NCI-H2107 treated with DMSO at 0.1 percent for 48 hours (cell line): Measurements from ENCODE around the gene ZNF521.

Source experiments
- DNase-seq: peaks from one replicate; lab custom pipeline; 2025; ENCODE audit not compliant: unreplicated experiment; lab: John Stamatoyannopoulos, UW

The ZNF521 gene

DNA sequence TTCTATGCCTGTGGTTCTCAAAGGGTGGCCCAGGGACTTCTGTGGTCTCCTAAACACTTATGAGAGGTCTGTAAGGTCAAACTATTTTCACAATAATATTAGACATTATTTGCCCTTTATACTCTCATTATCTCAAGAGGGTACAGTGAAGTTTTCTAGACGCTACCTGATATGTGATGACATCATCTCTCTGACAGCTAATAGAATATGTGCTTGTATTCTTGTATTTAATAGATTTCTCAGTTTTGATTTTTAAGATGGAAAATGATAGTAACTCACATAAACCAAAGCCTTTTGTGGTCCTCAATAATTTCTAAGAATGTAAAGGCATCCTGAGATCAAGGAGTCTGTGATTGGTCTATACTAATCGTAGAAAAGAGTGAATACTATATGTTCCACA lies 265.1 kb downstream of the ZNF521 start:
- DNase-seq: no peak

DNA sequence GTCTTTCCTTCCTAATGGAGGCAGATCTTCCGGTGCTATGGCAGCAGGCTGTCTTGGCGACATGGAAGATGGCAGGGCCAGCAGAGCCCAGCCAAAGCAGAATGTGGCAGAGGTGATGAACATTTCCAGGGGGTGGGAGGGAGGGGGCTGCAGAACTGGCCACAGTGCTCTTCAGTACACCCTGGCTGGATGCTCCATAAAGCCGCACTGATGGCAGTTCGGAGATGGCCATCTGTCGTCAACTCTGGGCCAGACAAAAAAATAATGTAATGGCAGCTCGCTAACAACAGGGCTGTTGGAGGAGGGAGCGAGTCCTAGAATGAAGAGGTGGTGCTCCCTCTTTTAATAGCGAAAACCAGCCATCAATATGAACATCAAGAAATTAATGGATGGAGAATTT lies 271.0 kb downstream of the ZNF521 start:
- no peak for DNase-seq

DNA sequence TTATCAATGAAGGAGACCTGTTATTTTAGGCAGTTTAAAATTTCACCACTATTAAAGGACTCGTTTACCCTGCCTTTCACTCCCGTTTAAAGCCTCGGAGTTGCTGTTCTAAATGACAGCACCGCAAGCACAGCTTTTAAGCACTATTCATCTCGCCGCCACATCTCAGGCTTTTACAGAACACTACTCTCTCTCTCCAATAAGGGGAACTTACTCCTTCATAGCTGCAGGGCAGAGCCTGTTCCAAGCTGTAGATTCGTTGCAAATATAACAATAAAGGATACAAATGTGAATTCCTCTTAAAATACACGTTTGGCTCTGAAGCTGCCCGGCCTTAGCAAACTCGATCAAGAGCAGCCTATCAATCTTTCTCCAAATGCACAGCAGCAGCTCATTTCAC lies 271.8 kb downstream of the ZNF521 start:
- no peak for DNase-seq

DNA sequence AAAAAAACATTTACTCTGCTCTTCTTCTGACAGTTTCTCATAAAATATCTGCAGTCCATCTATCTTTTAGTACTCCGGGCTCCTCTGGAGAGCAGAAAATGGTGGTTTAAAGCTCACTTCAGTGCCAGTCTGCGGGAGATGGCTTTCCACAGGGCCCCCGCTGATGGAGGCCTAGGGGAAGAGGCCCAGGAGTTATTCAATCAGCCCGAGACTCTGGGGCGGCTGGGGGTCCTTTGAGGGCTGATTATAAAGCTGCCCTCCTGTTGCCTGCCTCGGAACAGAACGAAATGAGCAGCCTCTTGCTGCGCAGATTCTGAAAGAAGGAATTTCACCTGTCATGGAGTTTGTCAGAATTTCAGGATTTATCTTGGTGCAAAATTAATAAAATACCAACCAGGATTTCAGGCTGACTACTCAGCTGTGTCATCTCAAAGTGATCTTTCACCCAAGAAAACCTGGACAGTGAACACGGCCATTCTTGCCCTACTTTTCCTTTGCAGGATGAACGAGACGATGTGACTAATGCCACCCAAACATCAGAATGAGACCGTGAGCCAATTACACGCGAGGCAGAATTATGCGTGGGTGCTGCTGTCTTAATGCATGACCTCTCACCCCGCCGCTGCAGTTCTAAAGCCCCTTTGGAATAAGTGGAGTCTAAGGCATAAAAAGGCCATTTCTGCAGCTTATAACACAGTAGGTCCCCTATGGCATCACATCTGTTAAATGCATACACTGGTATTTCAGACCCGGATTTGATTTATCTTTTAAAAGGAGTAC lies 273.8 kb downstream of the ZNF521 start:
- DNase-seq: no peak

DNA sequence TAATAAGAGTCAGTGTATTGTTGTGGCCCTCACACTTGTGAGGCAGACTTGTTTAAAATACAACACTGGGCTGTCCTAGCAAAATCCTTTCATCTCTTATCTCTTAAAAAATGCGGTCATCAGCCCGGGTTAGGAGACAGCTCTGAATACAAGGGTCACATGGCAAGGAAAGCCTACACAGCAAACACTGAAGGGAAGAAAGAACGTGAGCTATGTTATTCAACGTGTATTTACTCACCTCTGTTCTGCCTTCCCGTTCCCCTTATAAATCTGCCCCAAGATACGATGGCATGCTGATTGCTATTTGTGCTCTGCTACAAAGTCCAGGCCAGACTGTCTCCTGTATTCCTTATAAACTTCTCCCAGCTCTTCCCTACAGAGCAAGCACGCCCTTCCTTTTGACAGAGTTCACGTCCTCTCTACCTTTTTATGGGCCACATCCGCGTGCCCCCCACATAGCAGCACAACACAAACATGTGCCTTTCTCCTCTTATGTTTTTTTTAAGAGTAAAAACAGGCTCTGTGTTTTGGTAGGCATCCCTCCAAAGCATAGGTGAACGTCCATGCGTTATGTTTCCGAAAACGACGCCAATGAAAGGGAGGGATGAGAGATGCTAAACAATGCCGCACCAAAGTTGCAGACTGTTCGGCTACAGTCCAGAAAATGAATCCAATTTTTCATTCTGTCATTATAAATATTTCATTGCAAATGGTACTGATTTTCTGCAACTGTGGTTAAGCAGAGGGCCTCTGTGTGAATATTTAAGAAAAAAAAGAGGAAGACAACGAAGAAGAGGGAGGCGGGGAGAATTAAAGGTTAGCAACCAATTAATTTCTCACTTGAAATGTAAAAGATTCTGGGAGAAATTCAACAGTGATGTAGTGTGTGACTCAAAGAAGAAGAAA lies 274.7 kb downstream of the ZNF521 start:
- DNase-seq: no peak

DNA sequence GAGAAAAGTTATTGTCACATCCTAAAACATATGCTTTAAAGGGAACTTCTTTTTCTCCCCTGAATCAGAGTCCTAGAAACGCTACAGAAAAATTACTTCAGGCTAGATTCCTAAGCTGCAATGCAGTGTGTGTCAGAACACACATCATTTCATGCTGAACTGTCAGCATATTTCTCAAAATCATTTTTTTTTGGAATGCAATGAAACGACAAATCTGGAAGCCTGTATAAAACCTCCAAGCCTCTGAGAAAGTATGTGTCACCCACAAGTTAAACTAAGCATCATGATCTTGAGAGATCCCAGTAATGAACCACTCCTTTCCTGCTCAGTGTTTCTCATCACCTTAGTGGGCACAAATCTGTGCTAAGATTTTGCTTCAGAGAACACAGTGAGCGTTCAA lies 276.2 kb downstream of the ZNF521 start:
- DNase-seq: no peak

DNA sequence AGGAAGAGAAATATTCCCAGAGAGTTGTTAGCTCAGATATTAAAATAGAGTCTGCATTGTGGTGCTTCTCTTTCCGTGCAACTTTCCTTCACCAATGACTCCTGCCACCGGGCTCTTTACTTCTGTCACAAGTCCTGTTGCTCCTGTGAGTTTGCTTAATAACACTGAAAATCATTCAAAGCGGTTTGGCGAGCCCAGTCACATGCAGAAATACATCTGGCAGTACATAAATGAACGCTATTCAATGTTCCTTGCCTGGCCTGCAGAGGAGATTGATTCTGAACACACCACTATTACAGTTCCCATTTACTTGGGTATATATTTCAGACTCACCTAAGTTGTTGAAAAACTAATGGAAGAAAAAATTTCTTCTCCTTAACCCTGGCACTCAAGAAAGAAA lies 276.6 kb downstream of the ZNF521 start:
- peak; percentile 7 for DNase-seq

DNA sequence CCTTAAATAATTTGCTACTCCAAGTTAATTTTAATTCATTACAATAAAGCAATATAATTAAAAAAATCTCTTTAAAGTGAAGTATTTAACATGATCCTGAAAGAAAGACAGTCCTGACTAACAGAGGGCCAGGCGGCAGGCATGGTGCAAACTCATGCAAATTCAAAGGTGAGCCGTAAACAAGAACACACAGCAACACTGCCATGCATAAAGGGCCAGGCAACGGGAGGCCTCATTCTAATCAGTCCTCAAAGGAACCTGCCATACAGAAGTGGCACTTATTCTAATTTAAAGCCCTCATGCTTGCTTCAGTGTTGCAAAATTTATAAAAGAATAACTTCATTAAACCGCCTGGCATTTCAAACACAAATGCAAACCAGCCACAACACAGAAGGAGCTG lies 277.0 kb downstream of the ZNF521 start:
- peak; percentile 7 for DNase-seq

DNA sequence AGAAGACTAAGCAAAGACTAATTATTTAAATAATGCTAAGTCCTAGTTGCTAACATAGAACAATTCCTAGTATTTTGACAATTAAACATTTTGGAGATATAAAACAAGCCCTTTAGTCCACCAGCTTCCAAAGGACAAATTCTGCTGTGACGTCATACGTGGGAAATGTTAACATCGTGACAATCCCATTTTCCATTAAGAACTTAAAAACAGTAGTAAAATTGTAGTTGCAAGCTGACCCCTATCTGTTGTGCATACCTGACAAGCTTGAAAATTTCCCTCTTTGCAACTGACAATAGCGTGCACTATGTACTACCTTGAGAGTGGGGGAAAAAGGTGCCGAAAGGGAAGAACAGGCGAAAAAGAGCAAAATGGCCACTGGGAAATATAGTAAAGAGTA lies 279.8 kb downstream of the ZNF521 start:
- no peak for DNase-seq

DNA sequence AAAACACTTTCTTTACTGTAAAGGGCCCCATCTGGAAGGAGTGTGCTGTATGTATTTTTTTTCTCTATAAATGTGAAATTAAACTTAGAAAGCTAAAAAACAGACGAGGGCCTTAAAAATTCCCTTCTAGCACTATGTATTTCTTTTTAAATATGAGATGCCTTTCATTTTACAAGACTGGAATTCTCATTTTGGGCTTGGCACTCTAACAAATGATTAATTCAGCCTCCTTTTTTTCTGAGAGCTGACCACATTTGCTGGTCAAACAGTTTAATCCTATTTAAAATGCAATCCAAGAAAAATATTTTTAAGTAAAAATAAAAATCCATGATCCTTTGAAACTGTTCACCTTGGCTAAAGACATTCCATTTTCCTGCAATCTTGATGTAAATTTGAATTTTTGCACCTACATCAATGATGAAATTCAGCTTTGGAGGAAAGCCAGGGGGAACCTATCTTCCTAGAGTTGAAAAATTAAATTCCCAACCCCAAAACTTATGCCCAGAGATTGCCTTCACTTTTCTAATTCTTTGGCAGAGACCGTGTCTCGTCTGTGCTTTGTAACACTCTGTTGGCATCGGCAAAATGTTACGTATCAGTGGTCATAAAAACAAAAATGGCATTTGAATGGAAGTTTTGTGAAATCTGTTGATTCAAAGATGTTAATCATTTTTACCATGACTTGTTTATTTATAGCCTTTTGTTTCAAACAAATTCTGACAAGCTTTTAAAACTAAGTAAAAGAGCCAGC lies 284.5 kb downstream of the ZNF521 start:
- DNase-seq: no peak

DNA sequence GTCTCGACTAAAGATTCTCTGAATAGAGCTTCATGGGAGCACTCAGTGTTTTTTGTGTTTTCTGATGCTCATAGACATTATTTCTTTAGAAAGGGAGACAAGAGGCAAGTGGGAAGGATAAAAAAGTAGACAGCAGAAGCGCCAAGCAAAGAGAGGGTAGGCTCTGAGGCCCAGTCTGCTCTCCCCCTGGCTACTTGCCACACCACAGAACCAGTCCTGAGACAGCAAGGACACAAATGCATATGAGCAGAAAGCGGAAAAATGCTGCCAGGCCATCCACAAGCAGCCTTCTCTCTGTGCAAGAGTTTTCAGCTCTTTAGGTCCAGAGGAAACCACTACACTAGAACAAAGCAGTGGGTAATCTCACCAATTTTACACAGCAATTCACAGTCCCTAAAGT lies 285.4 kb downstream of the ZNF521 start:
- DNase-seq: no peak

DNA sequence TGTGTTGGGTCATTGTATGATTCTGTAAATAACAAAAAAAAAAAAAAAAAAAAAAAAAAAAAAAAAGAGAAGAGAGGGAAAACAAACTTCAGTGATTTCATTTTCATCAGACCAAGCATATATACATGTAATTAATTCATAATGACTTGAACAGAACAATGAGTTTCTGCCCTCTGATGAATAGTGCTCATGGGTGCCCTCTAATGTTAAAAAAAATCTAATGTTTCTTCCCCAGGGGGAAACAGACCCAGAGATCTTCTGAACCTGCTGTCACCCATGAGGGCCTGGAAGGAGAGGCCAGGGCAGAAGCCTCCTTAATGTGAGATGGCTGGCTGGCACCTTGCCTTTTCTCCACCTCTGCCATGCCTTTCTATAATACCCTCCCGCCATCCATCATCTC lies 289.2 kb downstream of the ZNF521 start:
- DNase-seq: no peak

DNA sequence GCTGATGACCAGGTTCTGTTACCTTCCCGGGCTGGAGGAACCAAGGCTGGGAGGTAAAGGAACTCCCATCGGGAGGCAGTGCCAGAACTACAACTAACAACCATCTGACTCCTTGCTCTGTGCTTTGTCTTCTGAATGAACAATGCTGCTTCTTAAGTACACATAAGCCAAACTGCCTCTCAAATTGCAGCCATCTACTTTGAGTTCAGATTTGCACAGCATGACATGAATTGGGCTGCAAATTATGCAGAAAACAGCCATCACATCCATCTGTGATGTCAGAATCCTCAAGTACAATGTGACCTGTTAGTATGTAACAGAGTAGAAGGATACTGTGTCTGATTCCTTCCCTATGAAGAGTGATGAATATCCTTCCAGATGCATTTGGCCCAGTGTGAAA lies 290.6 kb downstream of the ZNF521 start:
- DNase-seq: peak; percentile 2

DNA sequence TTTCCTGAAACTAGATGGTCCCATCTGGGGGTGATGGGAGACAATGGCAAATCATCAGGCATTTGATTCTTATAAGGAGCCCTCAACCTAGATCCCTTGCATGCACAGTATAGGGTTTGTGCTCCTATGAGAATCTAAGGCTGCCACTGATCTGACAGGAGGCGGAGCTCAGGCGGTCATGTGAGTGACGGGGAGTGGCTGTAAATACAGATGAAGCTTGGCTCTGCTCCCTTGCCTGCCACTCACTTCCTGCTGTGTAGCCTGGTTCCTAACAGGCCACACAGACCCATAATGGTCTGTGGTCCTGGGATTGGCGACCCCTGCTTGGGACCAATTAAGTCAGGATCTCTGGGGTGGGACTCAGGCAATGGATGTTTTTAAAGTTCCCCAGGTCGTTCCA lies 293.4 kb downstream of the ZNF521 start:
- DNase-seq: no peak

DNA sequence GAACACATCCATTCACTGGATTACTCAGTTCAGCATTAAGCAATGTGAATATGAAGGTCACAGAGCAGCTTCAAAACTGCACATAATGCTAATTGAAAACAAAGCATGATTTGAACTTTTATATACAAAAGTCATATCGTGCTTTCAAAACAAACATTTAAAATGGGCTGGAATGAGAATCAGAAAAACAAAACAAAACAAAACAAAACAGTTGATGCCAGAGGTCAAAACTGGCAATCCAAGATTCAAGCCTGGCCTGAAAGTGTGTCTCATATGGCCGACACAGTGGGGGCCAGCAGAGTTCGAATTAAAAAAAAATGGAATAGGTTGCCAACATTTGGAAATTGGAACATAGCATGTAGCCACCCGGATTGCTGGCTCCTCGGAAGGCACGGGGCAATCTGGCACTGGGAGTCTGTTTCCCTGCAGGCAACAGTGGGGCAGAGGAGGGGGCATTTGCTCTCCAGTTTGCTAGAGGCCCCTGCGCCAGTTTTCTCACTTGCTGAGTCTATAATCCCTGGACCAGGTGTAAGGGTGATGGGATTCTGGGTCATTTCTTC lies 294.4 kb downstream of the ZNF521 start:
- no peak for DNase-seq

DNA sequence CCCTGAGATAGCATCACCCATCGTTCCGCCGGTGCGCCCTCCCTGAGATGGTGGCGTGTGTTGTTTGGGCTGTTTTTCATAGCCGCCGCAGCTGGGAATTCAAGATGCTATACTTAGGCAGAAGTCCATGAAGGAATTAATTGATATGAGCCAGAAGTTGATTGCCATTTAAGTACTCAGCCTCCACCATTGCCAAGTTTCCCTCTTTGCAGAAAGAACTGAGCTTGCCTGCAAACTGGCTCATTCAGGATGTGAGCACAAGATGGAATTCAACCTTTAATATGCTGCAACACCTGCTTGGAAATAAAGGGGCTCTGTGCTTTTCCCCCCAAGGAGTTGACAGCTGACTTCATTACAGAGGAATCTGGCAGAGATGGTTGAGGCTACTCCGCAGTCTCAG lies 295.5 kb downstream of the ZNF521 start:
- no peak for DNase-seq

DNA sequence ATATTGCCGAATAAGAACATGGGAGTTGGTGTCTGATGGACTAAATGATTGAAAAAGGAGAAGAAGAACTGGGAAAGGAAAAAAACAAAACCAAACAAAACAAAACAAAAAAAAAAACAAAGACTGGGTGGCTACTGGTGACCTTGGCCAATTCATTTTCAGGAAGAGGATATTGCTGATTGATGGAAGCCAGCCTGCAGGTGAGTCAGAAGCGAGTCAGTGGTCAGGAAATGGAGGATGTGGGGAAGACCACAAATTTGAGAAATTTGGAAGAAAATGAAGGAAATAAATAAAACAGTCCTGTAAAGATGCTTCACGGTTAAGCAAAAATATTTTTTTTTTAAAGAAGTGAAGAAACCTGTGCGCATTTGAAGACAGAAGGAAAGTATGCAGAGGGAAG lies 296.9 kb downstream of the ZNF521 start:
- no peak for DNase-seq

DNA sequence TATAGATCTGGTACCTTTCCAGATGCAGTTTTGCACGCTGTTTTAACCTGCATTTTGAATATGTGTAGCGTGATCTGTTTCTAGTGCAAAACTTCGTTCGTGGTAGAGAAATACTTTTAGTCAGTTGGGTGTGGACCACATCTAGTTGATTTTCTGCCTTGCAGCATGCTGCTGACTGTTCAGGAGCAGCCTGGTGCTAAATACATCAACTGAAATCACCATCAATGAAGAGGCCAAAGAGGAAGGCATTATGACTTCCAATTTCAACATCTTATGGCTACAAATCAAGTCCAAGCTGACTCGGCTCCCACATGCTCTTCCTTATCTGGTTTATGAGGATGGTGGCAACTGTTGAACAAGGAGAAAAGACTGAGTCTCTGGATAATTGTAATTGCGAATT lies 298.5 kb downstream of the ZNF521 start:
- DNase-seq: no peak

DNA sequence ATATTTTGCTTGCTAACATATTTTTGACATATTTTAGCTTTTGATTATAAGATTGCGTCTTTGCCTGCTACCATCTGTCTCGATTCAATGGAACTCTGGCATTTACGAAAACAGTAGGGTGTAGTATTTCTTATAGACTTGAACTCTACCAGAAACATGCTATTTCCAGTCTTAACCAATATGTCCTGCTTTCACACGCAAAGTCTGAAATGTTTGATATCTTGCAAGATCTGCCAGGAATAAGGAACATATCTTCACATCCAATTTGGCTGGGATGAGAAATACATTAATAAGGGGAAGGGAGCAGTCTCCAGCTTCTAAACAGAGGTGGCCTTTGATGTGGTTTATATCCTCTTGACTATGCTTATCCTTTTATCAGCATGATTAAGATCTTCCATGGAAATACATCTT lies 299.4 kb downstream of the ZNF521 start:
- no peak for DNase-seq

DNA sequence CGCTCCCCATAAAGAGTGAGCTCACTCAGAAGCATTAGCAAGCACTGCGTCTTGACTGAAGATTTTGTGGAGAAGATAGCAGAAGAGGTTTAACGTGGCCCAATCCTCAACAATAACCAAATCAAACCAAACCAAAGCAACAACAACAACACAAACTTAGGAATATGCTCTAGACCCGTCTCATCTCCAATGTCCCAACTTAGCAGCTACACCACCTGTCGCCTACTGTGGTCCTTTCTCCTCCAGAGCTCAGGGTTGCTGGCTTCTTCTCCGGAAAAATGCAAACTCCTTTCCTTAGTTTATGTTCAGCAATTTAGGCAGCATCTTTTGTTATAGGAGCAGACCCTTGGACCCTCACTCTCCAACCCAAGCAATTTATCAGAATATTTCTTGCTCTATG lies 301.4 kb downstream of the ZNF521 start:
- DNase-seq: no peak

DNA sequence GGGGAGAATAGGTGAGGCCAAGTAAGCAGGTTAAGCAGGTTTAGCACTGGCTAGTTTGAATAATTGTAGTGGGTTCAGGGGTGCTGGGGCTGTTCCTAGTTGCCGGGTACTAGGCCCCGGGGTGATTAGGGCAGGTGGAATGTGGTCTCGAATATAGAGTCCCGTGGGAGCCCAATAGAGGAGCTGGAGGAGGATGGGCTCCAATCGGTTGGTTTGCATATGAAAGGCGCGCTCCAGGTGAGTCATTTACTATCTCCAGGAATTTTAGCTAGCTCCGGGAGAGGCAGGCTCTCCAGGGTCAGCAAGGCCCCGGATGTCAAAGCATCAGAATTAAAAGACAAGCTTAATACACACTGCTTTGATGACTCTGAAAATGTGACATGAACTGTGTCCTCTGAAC lies 304.0 kb downstream of the ZNF521 start:
- DNase-seq: no peak
